ENCODE data around the gene COL13A1. TPM values are rescaled to one million over a fixed set of nuclear protein-coding genes. Genes with fewer than 3 reads are reported as not detected.

Gene COL13A1
- total RNA-seq (2022; extraction: Qiagen RNA extraction) = 0.14 to 0.30 TPM (median 0.25 TPM) in 5 replicates

GRCh38 chr10:69801434-69802315, at the start of gene COL13A1:
Gene COL13A1, plus strand, starts transcription at chr10:69801906. Its CDS starts 518 bp downstream, at chr10:69802424.

Other genes starting within 250 kb of the COL13A1 start
- not detected in 5 replicates for gene NEUROG3, start 228.5 kb upstream of the COL13A1 start, total RNA-seq (2022; extraction: Qiagen RNA extraction)
- 15.6 to 19.4 TPM (median 16.9 TPM) in 5 replicates for gene FAM241B, start 171.7 kb upstream of the COL13A1 start, total RNA-seq (2022; extraction: Qiagen RNA extraction)